Astrocyte (in vitro differentiated cells and primary cell): ENCODE results near the gene ACKR4. TPM values are rescaled to one million over a fixed set of nuclear protein-coding genes. Genes with fewer than 3 reads are reported as not detected.
A peak's percentile ranks its signal among the peaks of the same experiment; 100 is the strongest.

Experiments used
- DNase-seq: peaks from one replicate; pipeline ENCODE4 v3.0.0-alpha.2; 2010; ENCODE audit warnings: low read depth
- FAIRE-seq: peaks from 2 replicates; lab custom pipeline; 2011; peaks lifted over from hg19 to GRCh38; lab: Jason Lieb, UNC
- H2AFZ ChIP-seq: 2 replicates; pipeline ENCODE4 v1.6.0; 2012; ENCODE audit warnings: low read depth, low read length, inconsistent platforms
- H3K27ac ChIP-seq: 2 replicates; pipeline ENCODE4 v1.5.1; 2011; ENCODE audit warnings: low read depth, low read length, inconsistent platforms
- H3K27me3 ChIP-seq: 2 replicates; pipeline ENCODE4 v1.6.0; 2011; ENCODE audit warnings: low read length, inconsistent platforms; ENCODE audit not compliant: insufficient read depth
- H3K36me3 ChIP-seq: 2 replicates; pipeline ENCODE4 v1.5.1; 2011; ENCODE audit warnings: low read length, inconsistent platforms; ENCODE audit not compliant: insufficient read depth
- H3K4me1 ChIP-seq: 2 replicates; pipeline ENCODE4 v1.5.1; 2011; ENCODE audit warnings: low read length, inconsistent platforms; ENCODE audit not compliant: insufficient read depth
- H3K4me2 ChIP-seq: 2 replicates; pipeline ENCODE4 v1.6.0; 2012; ENCODE audit warnings: low read length, inconsistent platforms
- H3K4me3 ChIP-seq: 2 replicates; pipeline ENCODE4 v1.5.1; 2011; ENCODE audit warnings: low read depth, mild to moderate bottlenecking, low read length, inconsistent platforms; ENCODE audit not compliant: insufficient read depth
- H3K79me2 ChIP-seq: 2 replicates; pipeline ENCODE4 v1.6.0; 2012; ENCODE audit warnings: mild to moderate bottlenecking, low read length, inconsistent platforms; ENCODE audit not compliant: insufficient read depth
- H3K9ac ChIP-seq: 2 replicates; pipeline ENCODE4 v1.6.0; 2012; ENCODE audit warnings: mild to moderate bottlenecking, low read length, inconsistent platforms
- H3K9me3 ChIP-seq: 2 replicates; pipeline ENCODE4 v1.5.1; 2012; ENCODE audit warnings: low read depth, mild to moderate bottlenecking, low read length, inconsistent platforms; ENCODE audit not compliant: insufficient read depth
- H4K20me1 ChIP-seq: 2 replicates; pipeline ENCODE4 v1.6.0; 2012; ENCODE audit warnings: low read length, inconsistent platforms; ENCODE audit not compliant: insufficient read depth
- H3K27ac Mint-ChIP-seq: one replicate; pipeline ENCODE4 v1.8.0; 2021; ENCODE audit warnings: mild to moderate bottlenecking, mixed read lengths; ENCODE audit not compliant: unreplicated experiment
- H3K27me3 Mint-ChIP-seq: one replicate; pipeline ENCODE4 v1.8.0; 2021; ENCODE audit warnings: low read depth, mixed read lengths; ENCODE audit not compliant: unreplicated experiment
- H3K36me3 Mint-ChIP-seq: one replicate; pipeline ENCODE4 v1.8.0; 2021; ENCODE audit warnings: low read depth, mixed read lengths; ENCODE audit not compliant: unreplicated experiment
- H3K4me1 Mint-ChIP-seq: one replicate; pipeline ENCODE4 v1.8.0; 2021; ENCODE audit warnings: low read depth, mixed read lengths; ENCODE audit not compliant: unreplicated experiment
- H3K4me3 Mint-ChIP-seq: one replicate; pipeline ENCODE4 v1.8.0; 2021; ENCODE audit warnings: mild to moderate bottlenecking, moderate library complexity, mixed read lengths; ENCODE audit not compliant: unreplicated experiment
- H3K9me3 Mint-ChIP-seq: one replicate; pipeline ENCODE4 v1.8.0; 2021; ENCODE audit warnings: mild to moderate bottlenecking, mixed read lengths; ENCODE audit not compliant: unreplicated experiment
- CTCF ChIP-seq: IDR thresholded peaks from 2 replicates; pipeline ENCODE4 v1.5.1; 2011; ENCODE audit warnings: low read depth, mild to moderate bottlenecking, inconsistent platforms, low read length, moderate library complexity; ENCODE audit not compliant: insufficient read depth
- EZH2 ChIP-seq: IDR thresholded peaks from 2 replicates; pipeline ENCODE4 v1.6.1; 2012; ENCODE audit warnings: mild to moderate bottlenecking, low read length, inconsistent platforms; ENCODE audit not compliant: insufficient read depth
- total RNA-seq: library from RNA; stranded (reverse); gene quantifications from 2 replicates; pipeline ENCODE4 v1.2.1, GENCODE V29; 2021

ACKR4 gene
- total RNA-seq, 1 donor from 2014 or later, result not detected

GRCh38 chr3:132641837-132642538 is 44.9 kb downstream of the ACKR4 start:
- Histone ChIP-seq H3K27ac (no peak overlapping the region), H4K20me1 (no peaks in the 10 kb centered on the region), H3K27me3 (no peaks in the 10 kb centered on the region), H3K79me2 (no peaks in the 10 kb centered on the region), H2AFZ (no peak overlapping the region), H3K4me1 (peaks cover 6% of the 10 kb centered on the region), H3K4me3 (no peak overlapping the region), H3K9me3 (no peaks in the 10 kb centered on the region), H3K9ac (no peak overlapping the region), H3K4me2 (no peak overlapping the region), H3K36me3 (no peaks in the 10 kb centered on the region)
- DNase-seq, result no peak
- H3K9me3 Mint-ChIP-seq, result no peaks in the 10 kb centered on the region
- H3K27me3 Mint-ChIP-seq, result no peaks in the 10 kb centered on the region
- no peak overlapping the region for H3K4me3 Mint-ChIP-seq
- H3K4me1 Mint-ChIP-seq, result peaks cover 4% of the 10 kb centered on the region
- no peaks in the 10 kb centered on the region for H3K36me3 Mint-ChIP-seq
- peak; percentile 60 for TF ChIP-seq CTCF
- TF ChIP-seq EZH2, result no peak
- FAIRE-seq, result peak; percentile 67
- H3K27ac Mint-ChIP-seq, result no peak overlapping the region

GRCh38 chr3:132642539-132642847 is 45.4 kb downstream of the ACKR4 start:
- Histone ChIP-seq H3K9ac (no peak overlapping the region), H2AFZ (no peak overlapping the region), H3K36me3 (no peaks in the 10 kb centered on the region), H3K27ac (no peak overlapping the region), H3K27me3 (no peaks in the 10 kb centered on the region), H4K20me1 (no peaks in the 10 kb centered on the region), H3K79me2 (no peaks in the 10 kb centered on the region), H3K4me2 (no peak overlapping the region), H3K9me3 (no peaks in the 10 kb centered on the region), H3K4me1 (peaks cover 6% of the 10 kb centered on the region), H3K4me3 (no peak overlapping the region)
- DNase-seq (no peak), FAIRE-seq (no peak)
- no peaks in the 10 kb centered on the region for H3K9me3 Mint-ChIP-seq
- no peak overlapping the region for H3K27ac Mint-ChIP-seq
- H3K27me3 Mint-ChIP-seq, result no peaks in the 10 kb centered on the region
- no peaks in the 10 kb centered on the region for H3K36me3 Mint-ChIP-seq
- TF ChIP-seq EZH2 (no peak), CTCF (no peak)
- no peak overlapping the region for H3K4me3 Mint-ChIP-seq
- H3K4me1 Mint-ChIP-seq, result peaks cover 2% of the 10 kb centered on the region

GRCh38 chr3:132643366-132643765 is 46.3 kb downstream of the ACKR4 start:
- Mint-ChIP-seq H3K4me3 (no peak overlapping the region), H3K36me3 (no peaks in the 10 kb centered on the region), H3K27me3 (no peaks in the 10 kb centered on the region), H3K27ac (no peak overlapping the region), H3K4me1 (peaks cover 2% of the 10 kb centered on the region), H3K9me3 (no peaks in the 10 kb centered on the region)
- Histone ChIP-seq H3K36me3 (no peaks in the 10 kb centered on the region), H3K79me2 (no peaks in the 10 kb centered on the region), H3K27me3 (no peaks in the 10 kb centered on the region), H3K9me3 (no peaks in the 10 kb centered on the region), H4K20me1 (no peaks in the 10 kb centered on the region), H3K4me2 (no peak overlapping the region), H3K27ac (no peak overlapping the region), H2AFZ (no peak overlapping the region), H3K9ac (no peak overlapping the region), H3K4me3 (no peak overlapping the region), H3K4me1 (peaks cover 6% of the 10 kb centered on the region)
- TF ChIP-seq CTCF (no peak), EZH2 (no peak)
- FAIRE-seq, result no peak
- DNase-seq, result no peak
